Brain microvascular endothelial cell (primary cell): Measurements from ENCODE around the gene CCDC9B.
A peak's percentile ranks its signal among the peaks of the same experiment; 100 is the strongest.

Experiments used
- DNase-seq: peaks from one replicate; pipeline ENCODE4 v3.0.0-alpha.2; 2020
- H3K27ac ChIP-seq: fragments of 250-450 bp; sonication (Bioruptor Pico); 2 replicates; pipeline ENCODE4 v1.5.1; 2020; ENCODE audit warnings: mild to moderate bottlenecking, moderate library complexity
- H3K27me3 ChIP-seq: fragments of 250-450 bp; sonication (Bioruptor Pico); replicated peaks from 2 replicates; pipeline ENCODE4 v1.5.1; 2020; ENCODE audit warnings: mild to moderate bottlenecking
- H3K36me3 ChIP-seq: fragments of 250-450 bp; sonication (Bioruptor Pico); replicated peaks from 2 replicates; pipeline ENCODE4 v1.5.1; 2020; ENCODE audit warnings: mild to moderate bottlenecking
- H3K4me3 ChIP-seq: 2 replicates; pipeline ENCODE4 v1.5.1; 2011; ENCODE audit warnings: low read depth, mild to moderate bottlenecking, control low read depth, low read length, moderate library complexity
- in situ Hi-C: cut with HindIII; loops from 2 replicates; pipeline ENCODE4 v1.10.0; 2017; ENCODE audit warnings: low sequenced_read_pairs, low pct_ligation_motif_present
- TF ChIP-seq, protein P1 (sequence below): IDR thresholded peaks from 2 replicates; pipeline ENCODE4 v1.5.1; 2011; ENCODE audit warnings: low read depth, mild to moderate bottlenecking, moderate library complexity, low read length, control low read depth, inconsistent platforms; ENCODE audit errors: missing control alignments

Gene CCDC9B

DNA sequence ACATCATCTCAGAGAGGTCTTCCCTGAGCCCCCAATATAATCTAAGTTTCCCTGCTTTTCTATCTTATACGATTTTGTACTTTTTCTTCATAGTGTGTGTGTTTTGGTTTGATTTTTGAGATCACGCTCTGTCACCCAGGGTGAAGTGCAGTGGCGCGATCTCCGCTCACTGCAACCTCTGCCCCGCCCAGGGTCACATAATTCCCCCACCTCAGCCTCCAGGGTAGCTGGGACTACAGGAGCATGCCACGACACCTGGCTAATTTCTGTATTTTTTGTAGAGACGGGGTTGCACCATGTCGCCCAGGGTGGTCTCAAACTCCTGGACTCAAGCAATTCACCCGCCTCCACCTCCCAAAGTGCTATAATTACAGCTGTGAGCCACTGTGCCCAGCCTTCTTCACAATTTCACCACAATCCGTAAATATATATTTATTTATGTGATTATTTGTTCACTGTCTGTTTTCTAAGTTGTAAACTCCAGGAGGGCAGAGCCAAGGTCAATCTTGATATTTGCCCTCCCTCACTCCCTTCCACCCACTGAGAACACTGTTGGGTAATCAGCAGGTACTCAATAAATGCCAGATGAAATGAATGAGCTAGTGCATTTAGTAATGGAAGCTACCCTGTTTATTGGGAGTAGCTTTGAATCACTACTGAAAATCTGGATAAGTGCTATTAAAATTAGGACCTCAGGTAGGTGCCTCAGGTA, 41.2 kb upstream of the CCDC9B start:
- TF ChIP-seq, protein P1, sequence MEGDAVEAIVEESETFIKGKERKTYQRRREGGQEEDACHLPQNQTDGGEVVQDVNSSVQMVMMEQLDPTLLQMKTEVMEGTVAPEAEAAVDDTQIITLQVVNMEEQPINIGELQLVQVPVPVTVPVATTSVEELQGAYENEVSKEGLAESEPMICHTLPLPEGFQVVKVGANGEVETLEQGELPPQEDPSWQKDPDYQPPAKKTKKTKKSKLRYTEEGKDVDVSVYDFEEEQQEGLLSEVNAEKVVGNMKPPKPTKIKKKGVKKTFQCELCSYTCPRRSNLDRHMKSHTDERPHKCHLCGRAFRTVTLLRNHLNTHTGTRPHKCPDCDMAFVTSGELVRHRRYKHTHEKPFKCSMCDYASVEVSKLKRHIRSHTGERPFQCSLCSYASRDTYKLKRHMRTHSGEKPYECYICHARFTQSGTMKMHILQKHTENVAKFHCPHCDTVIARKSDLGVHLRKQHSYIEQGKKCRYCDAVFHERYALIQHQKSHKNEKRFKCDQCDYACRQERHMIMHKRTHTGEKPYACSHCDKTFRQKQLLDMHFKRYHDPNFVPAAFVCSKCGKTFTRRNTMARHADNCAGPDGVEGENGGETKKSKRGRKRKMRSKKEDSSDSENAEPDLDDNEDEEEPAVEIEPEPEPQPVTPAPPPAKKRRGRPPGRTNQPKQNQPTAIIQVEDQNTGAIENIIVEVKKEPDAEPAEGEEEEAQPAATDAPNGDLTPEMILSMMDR, result no peak
- in situ Hi-C loops, result no loop called here

DNA sequence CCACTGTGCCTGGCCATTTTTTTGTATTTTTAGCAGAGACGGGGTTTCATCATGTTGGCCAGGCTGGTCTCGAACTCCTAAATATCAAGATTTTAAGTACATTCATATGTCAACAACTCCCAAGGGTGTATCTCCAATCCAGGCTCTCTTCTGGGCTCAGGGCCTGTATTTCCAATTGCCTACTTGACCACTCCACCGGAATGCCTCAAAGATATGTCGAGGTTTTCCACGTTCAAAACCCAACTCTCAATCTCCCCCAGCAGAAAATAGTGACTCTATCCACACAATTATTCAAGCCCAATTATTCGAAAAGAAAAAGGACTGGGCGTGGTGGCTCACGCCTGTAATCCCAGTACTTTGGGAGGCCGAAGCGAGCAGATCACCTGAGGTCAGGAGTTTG, 39.9 kb upstream of the CCDC9B start:
- no peaks in the 10 kb centered on the region for H3K36me3 ChIP-seq
- no peak for DNase-seq
- in situ Hi-C loops, result no loop called here
- H3K27me3 ChIP-seq, result no peaks in the 10 kb centered on the region
- H3K4me3 ChIP-seq, result no peak overlapping the region
- peak overlapping the region; percentile 33 for H3K27ac ChIP-seq
- TF ChIP-seq, protein P1, result no peak

More for the DNA sequence above, 41.2 kb upstream of the CCDC9B start:
- Histone ChIP-seq H3K36me3 (peaks cover 8% of the 10 kb centered on the region), H3K27ac (no peak overlapping the region), H3K27me3 (no peaks in the 10 kb centered on the region), H3K4me3 (no peak overlapping the region)
- DNase-seq, result no peak

DNA sequence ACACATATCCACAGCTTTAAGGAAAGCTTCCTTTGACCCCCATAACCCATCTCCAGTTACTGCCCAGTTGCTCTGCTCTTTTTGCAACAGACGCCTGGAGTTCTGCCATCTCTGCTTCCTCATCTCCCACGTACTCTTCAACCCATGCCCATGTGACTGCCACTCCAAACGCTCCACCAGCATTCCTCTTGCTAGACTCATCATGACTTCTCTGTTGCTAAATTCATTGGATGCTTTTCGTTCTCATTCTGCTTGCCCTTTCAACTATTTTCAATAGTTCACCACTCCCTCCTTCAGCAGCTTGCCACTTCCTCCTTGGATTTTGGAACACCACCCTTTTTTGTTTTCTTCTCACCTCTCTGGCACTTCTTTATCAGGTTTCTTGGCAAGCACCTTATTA, 39.1 kb upstream of the CCDC9B start:
- DNase-seq, result peak; percentile 95

DNA sequence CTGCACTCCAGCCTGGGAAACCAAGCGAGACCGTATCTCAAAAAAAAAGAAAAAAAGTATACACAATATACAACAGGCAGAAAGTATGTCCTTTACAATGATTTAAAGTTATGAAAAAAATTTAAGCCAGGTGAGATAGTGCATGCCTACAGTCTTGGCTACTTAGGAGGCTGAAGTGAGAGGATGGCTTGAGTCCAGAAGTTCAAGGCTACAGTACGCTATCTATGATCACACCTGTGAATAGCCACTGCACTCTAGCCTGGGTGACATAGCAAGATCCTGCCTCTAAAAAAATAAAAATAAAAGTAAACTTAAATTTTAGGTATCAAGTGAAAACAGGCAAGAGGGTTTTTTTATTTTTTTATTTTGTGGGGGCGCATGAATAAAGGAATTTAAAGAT, 38.6 kb upstream of the CCDC9B start:
- H3K27ac ChIP-seq, result peak overlapping the region; percentile 19
- TF ChIP-seq, protein P1, result no peak
- in situ Hi-C loops, result no loop called here

More for the DNA sequence above, 39.1 kb upstream of the CCDC9B start:
- no peak overlapping the region for H3K4me3 ChIP-seq
- H3K27me3 ChIP-seq, result no peaks in the 10 kb centered on the region
- no peaks in the 10 kb centered on the region for H3K36me3 ChIP-seq
- in situ Hi-C loops, result no loop called here
- peak overlapping the region; percentile 33 for H3K27ac ChIP-seq
- TF ChIP-seq, protein P1, result no peak

DNA sequence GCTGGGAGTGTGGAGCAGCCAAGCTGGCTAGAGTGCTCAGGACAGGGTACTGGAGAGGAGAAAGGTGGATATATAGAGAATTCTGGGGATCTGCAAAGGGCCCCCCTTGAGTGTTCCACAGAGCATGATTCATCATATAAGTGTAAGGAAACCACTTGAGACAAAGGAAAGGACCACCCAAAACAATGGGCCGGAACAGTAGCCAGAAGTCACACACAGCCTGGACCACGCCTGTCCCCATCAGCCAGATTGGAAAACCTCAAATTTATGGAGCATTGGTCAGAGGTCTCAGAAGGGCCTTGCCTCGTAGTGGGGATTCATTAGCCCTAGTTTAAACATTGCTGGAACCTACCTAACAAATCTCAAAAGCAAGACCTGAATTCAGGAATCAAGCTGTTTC, 36.9 kb upstream of the CCDC9B start:
- Histone ChIP-seq H3K36me3 (no peaks in the 10 kb centered on the region), H3K4me3 (no peak overlapping the region), H3K27ac (no peak overlapping the region), H3K27me3 (no peaks in the 10 kb centered on the region)
- TF ChIP-seq, protein P1, result no peak
- no peak for DNase-seq
- in situ Hi-C loops, result no loop called here

More for the DNA sequence above, 38.6 kb upstream of the CCDC9B start:
- no peak for DNase-seq
- no peaks in the 10 kb centered on the region for H3K36me3 ChIP-seq
- H3K4me3 ChIP-seq, result no peak overlapping the region
- no peaks in the 10 kb centered on the region for H3K27me3 ChIP-seq

DNA sequence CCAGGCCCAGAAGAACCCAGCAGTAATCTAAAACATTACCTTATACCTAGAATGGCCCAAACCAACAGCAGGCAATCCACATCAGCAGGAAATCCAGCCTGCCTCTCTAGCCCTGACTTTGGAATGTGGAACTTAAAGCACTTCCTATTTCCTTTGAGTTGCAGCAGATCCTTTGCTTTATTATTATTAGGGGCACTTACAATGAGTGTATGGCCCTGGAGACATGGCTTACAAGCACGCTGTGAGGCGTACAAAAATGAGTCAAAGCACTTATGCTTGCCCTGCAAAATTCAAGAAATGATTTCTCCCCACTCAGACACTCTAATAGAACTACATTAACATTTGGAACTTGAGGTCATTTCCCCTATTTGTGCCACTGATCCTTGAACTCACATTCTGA, 32.2 kb upstream of the CCDC9B start:
- Histone ChIP-seq H3K27me3 (no peaks in the 10 kb centered on the region), H3K36me3 (no peaks in the 10 kb centered on the region)
- TF ChIP-seq, protein P1, result no peak

More for the DNA sequence above, 32.2 kb upstream of the CCDC9B start:
- Histone ChIP-seq H3K27ac (no peak overlapping the region), H3K4me3 (no peak overlapping the region)
- in situ Hi-C loops, result no loop called here
- DNase-seq, result no peak
